Measurements from ENCODE around the gene CD1C. TPM values are rescaled to one million over a fixed set of nuclear protein-coding genes. Genes with fewer than 3 reads are reported as not detected.

Gene CD1C
- total and polyA plus RNA-seq, 9 donors: 0.22 to 6.6 (median 0.28) TPM; not detected in 4

GRCh38 chr1:158327481-158327880 lies 37.8 kb downstream of the CD1C start:
- Histone ChIP-seq H3K4me1 (ENCODE audit: insufficient read depth) (no peaks in the 10 kb centered on the region), H3K9me3 (no peaks in the 10 kb centered on the region), H3K4me3 (no peak overlapping the region), H3K27ac (no peak overlapping the region), H3K27me3 (no peaks in the 10 kb centered on the region), H3K36me3 (no peaks in the 10 kb centered on the region)
- no peak for DNase-seq
- intact Hi-C loops (cut with DNase I): no loop called here
- TF ChIP-seq POLR2A (IDR thresholded peaks at IDR 0.05) (no peak), EP300 (IDR thresholded peaks at IDR 0.05) (no peak), CTCF (IDR thresholded peaks at IDR 0.05) (no peak)

- WGBS, 3 donors: 87 to 88% (median 87%) methylated on average over 3 of the region's 3 CpGs
- no peak for DNase-seq
- no peak overlapping the region for H3K27ac ChIP-seq
- no peak overlapping the region for H3K4me3 ChIP-seq
- intact Hi-C loops (cut with DNase I): no loop called here
- no peaks in the 10 kb centered on the region for H3K4me1 ChIP-seq (ENCODE audit: insufficient read depth)
- H3K36me3 ChIP-seq: no peaks in the 10 kb centered on the region
- no peaks in the 10 kb centered on the region for H3K9me3 ChIP-seq
- TF ChIP-seq CTCF (IDR thresholded peaks at IDR 0.05) (no peak), POLR2A (IDR thresholded peaks at IDR 0.05) (no peak), EP300 (IDR thresholded peaks at IDR 0.05) (no peak)
- H3K27me3 ChIP-seq: no peaks in the 10 kb centered on the region
Measured at GRCh38 chr1:158328426-158328825, 38.7 kb downstream of the CD1C start.

GRCh38 chr1:158329300-158329699 lies 39.6 kb downstream of the CD1C start:
- Histone ChIP-seq H3K9me3 (no peaks in the 10 kb centered on the region), H3K27ac (no peak overlapping the region), H3K27me3 (no peaks in the 10 kb centered on the region), H3K36me3 (no peaks in the 10 kb centered on the region), H3K4me3 (no peak overlapping the region), H3K4me1 (ENCODE audit: insufficient read depth) (no peaks in the 10 kb centered on the region)
- intact Hi-C loops (cut with DNase I): no loop called here
- no peak for DNase-seq
- 87 to 91% (median 89%) methylated on average over 7 of the region's 7 CpGs for WGBS, 3 donors
- no peak for TF ChIP-seq EP300 (IDR thresholded peaks at IDR 0.05)
- TF ChIP-seq CTCF (IDR thresholded peaks at IDR 0.05): no peak
- no peak for TF ChIP-seq POLR2A (IDR thresholded peaks at IDR 0.05)

GRCh38 chr1:158329733-158330132 lies 40.0 kb downstream of the CD1C start:
- WGBS, 3 donors: 81 to 88% (median 85%) methylated on average over 3 of the region's 3 CpGs
- no peaks in the 10 kb centered on the region for H3K27me3 ChIP-seq
- intact Hi-C loops (cut with DNase I): no loop called here
- H3K27ac ChIP-seq: no peak overlapping the region
- no peaks in the 10 kb centered on the region for H3K36me3 ChIP-seq
- H3K4me3 ChIP-seq: no peak overlapping the region
- no peaks in the 10 kb centered on the region for H3K9me3 ChIP-seq
- TF ChIP-seq POLR2A (IDR thresholded peaks at IDR 0.05): no peak
- TF ChIP-seq EP300 (IDR thresholded peaks at IDR 0.05): no peak
- TF ChIP-seq CTCF (IDR thresholded peaks at IDR 0.05): no peak
- DNase-seq: no peak
- H3K4me1 ChIP-seq (ENCODE audit: insufficient read depth): no peaks in the 10 kb centered on the region
